HG03045 (cell line): ENCODE results near the gene CRY1.

Experiments
- ATAC-seq: cut with Tn5 transposase; IDR thresholded peaks from one replicate; pipeline ENCODE4 v1.9.1; 2021; ENCODE audit warnings: mild to moderate bottlenecking, moderate library complexity; ENCODE audit not compliant: unreplicated experiment

The CRY1 gene

DNA sequence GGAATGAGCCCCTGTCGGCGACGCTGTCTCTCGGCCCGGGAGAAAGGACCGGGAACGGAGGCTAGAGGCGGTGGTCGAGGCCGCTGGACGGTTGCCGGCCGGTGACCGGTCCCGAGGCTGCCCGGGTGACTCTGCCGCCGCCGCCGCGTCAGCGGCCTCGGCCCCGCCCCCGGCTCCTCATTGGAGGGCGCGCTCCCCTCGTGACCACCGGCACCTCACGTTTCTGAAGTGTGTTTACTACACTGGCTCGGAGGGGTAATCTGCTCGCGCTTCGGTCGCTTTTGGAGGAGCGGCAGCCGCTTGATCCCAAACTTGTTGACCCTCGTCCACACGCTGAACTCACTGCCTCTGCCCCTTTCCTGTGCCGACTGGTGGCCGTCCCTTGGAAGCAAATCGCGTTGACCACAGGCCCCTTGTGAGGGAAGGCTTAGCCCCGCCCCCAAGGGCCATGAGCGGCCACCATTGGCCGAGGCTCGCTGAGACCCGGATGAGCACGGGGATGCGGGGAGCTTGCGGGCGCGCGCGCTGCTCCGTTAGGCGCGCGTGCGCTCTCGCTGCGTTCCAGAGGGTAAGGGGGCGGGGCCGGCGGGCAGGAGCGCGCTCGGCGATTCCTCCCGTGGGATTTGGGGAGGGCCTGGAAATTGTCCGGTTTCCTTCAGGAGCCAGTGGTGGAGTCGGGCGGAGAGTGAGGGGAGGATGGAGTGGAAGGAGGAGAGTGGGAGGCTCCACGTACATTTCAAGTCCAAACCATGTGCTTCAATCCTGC is at the start of gene CRY1:
Gene CRY1, minus strand, starts transcription at position 133 of the 766 bp plus-strand sequence. CDS start 588 bp downstream, outside the sequence.
- ATAC-seq, result peak; percentile 89

DNA sequence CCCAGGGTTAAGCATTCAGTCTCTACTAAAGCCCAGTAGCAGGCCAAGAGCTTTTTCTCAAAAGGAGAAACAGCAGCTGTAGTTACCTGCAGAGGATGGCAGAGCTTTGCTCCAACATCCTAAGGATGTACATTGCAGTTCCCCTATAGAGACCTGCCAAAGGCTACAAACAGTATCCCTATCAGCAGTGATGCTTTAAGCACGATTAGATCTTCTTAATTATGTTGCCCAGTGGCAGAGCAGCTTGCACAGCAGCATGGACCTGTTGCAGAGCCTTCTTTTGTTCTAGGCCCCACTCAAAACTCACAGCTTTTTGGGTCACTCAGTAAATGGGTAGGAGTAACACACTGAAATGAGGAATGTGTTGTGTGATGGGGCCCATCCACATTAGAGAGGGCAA is 46.4 kb upstream of the CRY1 start:
- ATAC-seq, result no peak

GRCh38 chr12:107138990-107139389 is 45.6 kb upstream of the CRY1 start:
- no peak for ATAC-seq

DNA sequence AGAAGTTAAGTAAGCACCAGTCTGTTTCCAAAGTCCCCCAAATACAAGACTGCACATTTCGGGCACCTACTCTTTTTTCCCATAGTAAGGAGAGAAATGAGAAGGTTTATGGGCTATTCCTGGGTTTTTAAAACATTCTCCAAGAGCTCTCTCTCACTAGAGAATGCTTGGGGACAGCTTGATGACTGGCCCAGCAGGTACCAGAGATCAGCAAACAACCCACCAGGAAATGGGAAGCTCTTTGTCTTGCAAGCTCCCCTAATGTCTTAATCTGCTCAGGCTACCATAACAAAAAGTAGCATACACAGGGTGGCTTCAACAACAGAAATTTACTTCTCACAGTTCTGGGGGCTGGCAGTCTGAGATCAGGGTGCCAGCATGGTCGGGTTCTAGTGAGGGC is 41.8 kb upstream of the CRY1 start:
- no peak for ATAC-seq

DNA sequence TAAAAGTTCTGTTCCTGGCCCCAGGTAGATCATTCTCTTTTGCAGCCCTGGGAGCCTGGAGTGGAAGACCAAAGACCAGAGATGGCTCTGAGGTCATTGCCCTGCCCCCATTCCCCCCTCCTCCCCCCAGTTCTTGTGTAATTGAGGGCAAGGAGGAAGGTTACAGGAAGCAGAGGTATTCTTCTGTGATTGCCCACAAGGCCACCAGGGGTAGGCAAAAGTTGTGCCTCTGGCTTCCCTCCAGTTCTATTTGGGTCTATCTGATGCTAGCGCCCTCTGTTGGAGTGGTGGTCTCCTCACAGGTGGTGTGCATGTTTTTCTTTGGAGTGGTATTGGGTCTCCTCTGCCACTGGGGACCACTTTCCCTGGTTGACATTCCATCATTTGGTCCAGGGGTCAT is 41.2 kb upstream of the CRY1 start:
- no peak for ATAC-seq

DNA sequence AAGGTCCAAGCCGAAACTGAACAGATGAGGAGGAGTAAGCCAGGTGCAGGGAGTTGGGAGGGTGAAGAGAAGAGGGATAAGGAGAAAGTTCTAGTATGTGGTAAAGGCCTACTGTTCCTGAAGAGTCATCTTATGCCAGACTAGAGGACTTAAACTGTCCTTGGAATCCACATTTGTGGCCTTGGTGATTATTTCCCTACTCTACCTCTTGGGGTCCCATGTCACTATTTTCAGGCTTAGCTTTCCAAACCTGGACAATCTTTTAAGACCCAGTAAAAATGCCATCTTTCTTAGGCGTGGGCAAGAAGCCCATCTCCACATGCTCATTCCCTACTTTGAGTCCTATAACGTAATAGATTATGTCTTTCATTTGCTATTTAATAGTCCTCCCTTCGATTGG is 40.1 kb upstream of the CRY1 start:
- ATAC-seq, result no peak

- no peak for ATAC-seq
Measured at GRCh38 chr12:107131832-107132616, 38.7 kb upstream of the CRY1 start.

GRCh38 chr12:107130830-107131611 is 37.7 kb upstream of the CRY1 start:
- ATAC-seq, result no peak

- ATAC-seq, result no peak
Measured at GRCh38 chr12:107129315-107129930, 36.1 kb upstream of the CRY1 start.

GRCh38 chr12:107127482-107128430 is 34.4 kb upstream of the CRY1 start:
- no peak for ATAC-seq

GRCh38 chr12:107126796-107127481 is 33.6 kb upstream of the CRY1 start:
- ATAC-seq, result no peak

- no peak for ATAC-seq
Measured at GRCh38 chr12:107125833-107126232, 32.5 kb upstream of the CRY1 start.

DNA sequence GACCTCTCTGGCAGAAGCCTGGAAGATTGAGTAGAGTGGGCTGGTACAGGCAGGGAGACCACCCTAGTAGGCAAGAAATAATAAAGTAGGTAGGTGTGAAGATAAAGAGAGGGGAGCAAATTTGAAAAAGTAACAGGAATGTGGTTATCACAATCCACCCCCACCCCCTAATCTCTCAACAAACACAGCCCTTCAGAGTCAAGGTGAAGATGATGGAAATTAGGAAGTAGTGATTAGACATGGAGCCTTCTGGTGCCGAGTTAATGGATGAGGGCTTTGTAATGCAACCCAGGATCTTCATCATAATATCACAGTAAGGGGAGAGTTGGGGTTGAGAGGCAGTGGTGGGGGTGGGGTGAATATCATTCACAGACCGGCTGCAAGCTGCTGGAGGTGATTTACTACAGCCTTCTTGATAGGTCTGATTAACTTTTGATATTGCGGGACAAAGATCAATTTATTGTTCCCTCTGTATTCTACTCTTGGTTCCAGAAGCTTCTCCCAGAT is 29.2 kb upstream of the CRY1 start:
- ATAC-seq, result no peak

DNA sequence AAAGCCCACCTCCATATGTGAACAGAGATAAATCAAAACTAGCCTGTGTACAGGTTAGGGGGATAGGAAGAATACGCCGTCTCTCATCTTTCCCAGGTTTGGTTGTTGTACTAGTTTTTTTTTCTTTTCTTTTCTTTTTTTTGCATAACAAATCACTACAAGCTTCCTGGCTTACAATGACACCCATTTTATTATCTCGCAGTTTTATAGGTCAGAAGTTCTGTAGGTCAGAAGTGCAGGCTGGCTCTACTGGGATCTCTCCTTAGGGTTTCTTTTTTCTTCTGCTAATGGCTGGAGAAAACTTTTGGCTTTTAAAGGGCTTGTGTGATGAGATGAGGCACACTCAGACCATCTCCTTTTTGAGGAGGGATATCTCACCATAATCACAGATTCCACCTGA is 25.7 kb upstream of the CRY1 start:
- ATAC-seq, result no peak

DNA sequence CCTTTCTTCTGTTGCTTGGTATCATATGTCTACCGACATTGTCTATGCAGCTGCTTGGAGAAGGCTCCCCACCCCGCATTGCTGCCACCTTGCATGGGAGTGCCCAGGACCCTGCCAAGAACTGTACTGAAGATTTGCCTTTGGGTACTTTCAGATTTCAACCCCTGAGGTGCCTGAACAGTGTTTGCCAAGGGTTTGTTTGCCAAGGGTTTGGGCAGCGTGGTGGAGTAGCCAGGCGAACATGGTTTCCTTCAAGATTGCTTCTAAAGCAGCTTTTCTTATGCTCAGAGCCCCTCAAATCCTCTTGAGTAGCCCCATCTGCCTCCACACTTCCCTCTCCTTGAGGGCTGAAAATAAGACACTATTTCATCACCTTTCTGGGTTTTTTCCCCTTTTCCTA is 25.3 kb upstream of the CRY1 start:
- no peak for ATAC-seq

DNA sequence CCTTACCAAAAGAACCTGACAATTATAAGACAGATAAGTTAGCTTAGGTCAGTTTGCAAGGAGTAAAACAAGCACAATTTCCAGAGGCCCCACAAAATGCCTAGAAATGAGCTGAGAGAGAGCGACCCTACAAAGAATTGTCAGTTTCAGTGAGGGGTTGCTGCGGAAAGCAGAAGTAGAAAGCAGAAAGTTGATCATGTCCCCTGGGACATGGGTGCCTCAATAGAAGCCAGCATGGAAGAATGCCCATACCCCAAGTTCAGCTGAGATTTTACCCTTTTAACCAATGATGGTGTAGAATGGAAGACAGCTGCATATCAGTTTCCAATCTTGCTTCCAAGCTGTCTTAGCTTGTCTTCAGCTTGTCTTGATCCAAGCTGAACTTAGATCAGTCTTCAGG is 21.8 kb upstream of the CRY1 start:
- no peak for ATAC-seq

DNA sequence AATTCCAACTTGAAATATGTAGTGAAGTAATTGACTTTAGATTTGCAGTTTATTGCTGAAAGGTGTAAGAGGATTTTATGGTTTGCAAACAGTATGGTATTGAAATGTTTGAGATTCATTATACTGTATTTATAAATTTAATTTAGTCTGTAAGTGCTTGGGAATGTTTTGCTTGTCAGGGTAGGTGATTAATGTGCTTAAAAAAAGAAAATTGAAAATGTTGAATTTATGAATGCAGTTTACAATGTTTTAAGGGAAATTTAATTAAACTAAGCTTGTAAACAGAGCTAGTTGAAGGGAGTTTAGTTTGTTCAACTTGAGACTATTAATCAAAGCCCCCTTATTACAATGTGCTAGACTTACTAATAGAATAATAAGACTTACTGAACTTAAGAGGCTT is 18.0 kb upstream of the CRY1 start:
- no peak for ATAC-seq

- ATAC-seq, result no peak
Measured at GRCh38 chr12:107109726-107110719, 16.7 kb upstream of the CRY1 start.
